Keratinocyte (primary cell): ENCODE measurements around the gene NPIPB12. TPM values are rescaled to one million over a fixed set of nuclear protein-coding genes. Genes with fewer than 3 reads are reported as not detected.
"Not testable (repeated sequence)": the region's sequence is repeated elsewhere in the genome, so short reads cannot be mapped to it uniquely, and the experiment has no call there.

Experiments
- DNase-seq: peaks from one replicate; pipeline ENCODE4 v3.0.0-alpha.2; 2011; ENCODE audit warnings: low read depth, missing footprints, low spot score
- FAIRE-seq: peaks from 2 replicates; lab custom pipeline; 2011; peaks lifted over from hg19 to GRCh38; lab: Jason Lieb, UNC
- H2AFZ ChIP-seq: 2 replicates; pipeline ENCODE4 v1.6.0; 2012; ENCODE audit warnings: low read length, control low read depth, inconsistent platforms; ENCODE audit not compliant: control insufficient read depth
- H3K27ac ChIP-seq: 2 replicates; pipeline ENCODE4 v1.5.1; 2011; ENCODE audit warnings: low read length; ENCODE audit not compliant: control insufficient read depth, insufficient read depth
- H3K27me3 ChIP-seq: 3 replicates; pipeline ENCODE4 v1.6.0; 2011; ENCODE audit warnings: low read length; ENCODE audit not compliant: control insufficient read depth, insufficient read depth; ENCODE audit errors: extremely low read depth
- H3K36me3 ChIP-seq, 2 experiments: 2 replicates in 1 of 2; 3 replicates in 1 of 2; pipeline ENCODE4 v1.5.1; 2011; ENCODE audit warnings: low read length in 2 of 2, mild to moderate bottlenecking in 1 of 2; ENCODE audit not compliant: control insufficient read depth in 2 of 2, insufficient read depth in 2 of 2; ENCODE audit errors: extremely low read depth in 1 of 2
- H3K4me1 ChIP-seq: 3 replicates; pipeline ENCODE4 v1.5.1; 2011; ENCODE audit warnings: low read length; ENCODE audit not compliant: control insufficient read depth, insufficient read depth; ENCODE audit errors: extremely low read depth
- H3K4me2 ChIP-seq: 3 replicates; pipeline ENCODE4 v1.6.0; 2011; ENCODE audit warnings: low read depth, low read length; ENCODE audit not compliant: control insufficient read depth, insufficient read depth; ENCODE audit errors: extremely low read depth
- H3K4me3 ChIP-seq, 3 experiments: fragments of 200-600 bp in 1 of 3; sonication (generic) in 1 of 3; 2 replicates in 2 of 3; 3 replicates in 1 of 3; pipeline ENCODE4 v1.5.1; 2011 to 2016; ENCODE audit warnings: low read length in 3 of 3, mild to moderate bottlenecking in 3 of 3, control low read depth in 2 of 3, inconsistent platforms in 1 of 3, low read depth in 1 of 3, mixed read lengths in 1 of 3, mixed run types in 1 of 3, moderate library complexity in 1 of 3; ENCODE audit not compliant: control insufficient read depth in 2 of 3, insufficient read depth in 2 of 3; ENCODE audit errors: extremely low read depth in 1 of 3
- H3K79me2 ChIP-seq: 2 replicates; pipeline ENCODE4 v1.6.0; 2012; ENCODE audit warnings: low read length; ENCODE audit not compliant: control insufficient read depth, insufficient read depth
- H3K9ac ChIP-seq: 3 replicates; pipeline ENCODE4 v1.6.0; 2011; ENCODE audit warnings: low read length; ENCODE audit not compliant: control insufficient read depth, insufficient read depth; ENCODE audit errors: extremely low read depth
- H3K9me1 ChIP-seq: 3 replicates; pipeline ENCODE4 v1.6.0; 2011; ENCODE audit warnings: low read length; ENCODE audit not compliant: control insufficient read depth, insufficient read depth; ENCODE audit errors: extremely low read depth
- H3K9me3 ChIP-seq: 2 replicates; pipeline ENCODE4 v1.5.1; 2012; ENCODE audit warnings: low read depth, low read length; ENCODE audit not compliant: control insufficient read depth
- H4K20me1 ChIP-seq: 3 replicates; pipeline ENCODE4 v1.6.0; 2011; ENCODE audit warnings: low read length; ENCODE audit not compliant: control insufficient read depth, insufficient read depth; ENCODE audit errors: extremely low read depth
- dilution Hi-C: fragments of 300-500 bp; cut with MboI; formaldehyde crosslinking; loops from one replicate; pipeline ENCODE4 v1.7.0; 2020; ENCODE audit warnings: low sequenced_read_pairs; ENCODE audit not compliant: extremely low pct_ligation_motif_present
- polyA plus RNA-seq, 5 experiments: library from polyadenylated mRNA; depleted of rRNA in 3 of 5; stranded (reverse) in 3 of 5; stranded (forward) in 1 of 5; unstranded in 1 of 5; fragments of >200 nt; gene quantifications; 1 replicate in 1 of 5; 2 replicates in 3 of 5; 3 replicates in 1 of 5; pipeline versions ENCODE4 v1.2.1 to v1.2.3, GENCODE V29; 2011 to 2012; ENCODE audit warnings: missing spikeins in 2 of 5, low read depth in 1 of 5, low replicate concordance in 1 of 5

Gene NPIPB12
- polyA plus RNA-seq, 1 donor (not counting 4 experiments of a cell fraction or from before 2014, with no cell fraction given) = 18.6 TPM

DNA sequence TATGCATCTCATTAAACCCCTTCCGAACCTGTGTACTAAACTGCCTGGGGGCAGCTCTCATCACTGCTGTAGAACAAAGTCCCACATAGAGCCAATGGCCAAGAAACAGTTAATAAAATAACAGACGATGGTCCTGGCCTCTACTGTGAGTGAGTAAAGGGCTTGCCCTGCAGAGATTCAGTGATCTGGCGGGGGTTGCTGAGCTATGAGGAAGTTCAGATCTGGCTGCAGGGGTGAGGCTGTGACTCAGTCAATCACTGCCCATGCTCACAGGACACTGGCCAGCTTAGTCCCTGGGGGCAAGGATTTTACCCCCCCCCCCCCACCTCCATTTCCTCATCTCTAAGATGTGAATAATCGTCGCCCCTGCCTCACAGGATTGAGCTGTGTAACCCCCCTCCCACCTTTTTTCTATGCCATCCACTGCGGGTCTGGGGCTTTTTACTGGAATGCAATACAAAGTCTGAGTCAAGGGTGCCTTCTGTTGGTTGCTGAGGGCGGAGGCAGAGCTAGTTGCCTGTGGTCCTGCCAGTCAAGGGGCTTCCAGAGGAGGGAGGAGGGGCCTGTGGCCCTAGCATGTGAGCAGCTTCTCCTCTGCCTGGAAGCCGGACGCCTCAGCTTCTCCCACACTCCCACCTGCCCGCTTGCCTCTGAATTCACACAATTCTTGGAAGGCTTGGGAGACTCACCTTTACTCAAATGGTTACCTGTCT lies 38.4 kb downstream of the NPIPB12 start:
- H3K9me1 ChIP-seq, H3K27ac ChIP-seq, H3K36me3 ChIP-seq, H3K27me3 ChIP-seq, H3K9me3 ChIP-seq, H3K79me2 ChIP-seq, FAIRE-seq, H4K20me1 ChIP-seq, dilution Hi-C loops, H3K4me1 ChIP-seq, H3K4me2 ChIP-seq, H2AFZ ChIP-seq, H3K4me3 ChIP-seq, H3K9ac ChIP-seq, DNase-seq: not testable (repeated sequence)

DNA sequence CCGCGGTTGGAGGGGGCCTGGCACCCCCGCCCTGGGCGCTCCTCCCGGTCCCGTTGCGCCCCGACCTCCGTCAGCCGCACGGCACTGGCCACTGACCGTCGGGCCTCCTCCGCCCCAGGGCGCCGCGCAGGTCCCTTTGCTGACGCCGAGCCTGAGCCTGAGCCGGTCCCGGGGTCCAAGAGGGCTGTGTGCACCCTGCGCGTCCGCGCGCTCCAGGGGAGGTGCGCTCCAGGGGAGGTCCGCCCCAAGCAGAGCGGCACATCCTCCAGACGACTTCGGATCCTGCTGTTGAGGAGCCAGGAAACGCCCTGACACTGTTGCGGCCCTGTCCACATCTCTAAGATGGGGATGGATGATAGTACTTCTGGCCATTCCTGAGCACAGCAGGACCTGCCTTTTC lies 39.3 kb downstream of the NPIPB12 start:
- FAIRE-seq, H3K9me1 ChIP-seq, H3K9me3 ChIP-seq, H3K36me3 ChIP-seq, DNase-seq, H3K79me2 ChIP-seq, H4K20me1 ChIP-seq, H2AFZ ChIP-seq, H3K4me1 ChIP-seq, H3K27me3 ChIP-seq, dilution Hi-C loops, H3K27ac ChIP-seq, H3K9ac ChIP-seq, H3K4me2 ChIP-seq, H3K4me3 ChIP-seq: not testable (repeated sequence)

DNA sequence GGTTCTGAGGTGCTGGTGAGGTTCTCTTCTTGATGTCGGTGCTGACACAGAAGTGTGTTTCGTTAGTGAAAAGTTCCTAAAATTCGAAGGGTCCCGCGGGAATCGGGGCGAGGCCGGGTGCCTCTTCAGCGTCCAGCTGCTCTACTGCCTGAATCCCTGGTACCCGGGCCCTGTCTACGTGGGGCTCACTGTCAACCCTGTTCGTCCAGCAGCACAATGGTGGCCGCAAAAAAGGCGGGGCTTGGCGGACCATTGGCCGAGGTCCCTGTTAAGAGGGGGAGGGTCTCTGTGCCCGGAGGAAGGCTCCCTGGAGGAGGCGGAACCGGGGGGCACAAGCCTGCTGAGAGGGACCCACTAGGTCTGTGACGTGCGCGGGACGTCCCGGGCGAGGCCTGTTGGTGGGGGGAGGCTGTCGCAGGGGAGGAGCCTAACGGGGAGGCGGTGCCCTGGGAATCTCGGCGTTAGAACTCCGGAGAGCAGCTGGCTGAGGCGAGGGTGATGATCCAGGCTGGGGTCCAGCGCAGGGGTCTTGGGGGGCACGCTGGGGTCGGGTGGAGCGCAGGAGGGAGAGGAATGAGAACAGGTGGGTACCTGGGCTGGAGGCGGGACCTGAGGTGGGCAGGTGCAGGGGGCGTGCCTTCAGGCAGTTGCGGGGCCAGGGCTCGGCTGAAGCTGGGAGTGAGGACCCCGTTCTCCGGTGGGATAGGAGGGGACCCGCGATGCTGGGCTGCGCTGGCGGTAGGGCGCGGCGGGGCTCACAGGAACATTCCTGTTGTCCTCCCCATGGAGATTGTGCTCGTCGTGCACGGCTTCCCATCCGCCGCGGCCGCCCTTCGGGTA lies 40.0 kb downstream of the NPIPB12 start:
- H3K27me3 ChIP-seq, H3K4me1 ChIP-seq, H3K9me3 ChIP-seq, DNase-seq, H3K27ac ChIP-seq, H3K36me3 ChIP-seq, H4K20me1 ChIP-seq, FAIRE-seq, H3K4me2 ChIP-seq, H3K9me1 ChIP-seq, H2AFZ ChIP-seq, H3K4me3 ChIP-seq, dilution Hi-C loops, H3K79me2 ChIP-seq, H3K9ac ChIP-seq: not testable (repeated sequence)

DNA sequence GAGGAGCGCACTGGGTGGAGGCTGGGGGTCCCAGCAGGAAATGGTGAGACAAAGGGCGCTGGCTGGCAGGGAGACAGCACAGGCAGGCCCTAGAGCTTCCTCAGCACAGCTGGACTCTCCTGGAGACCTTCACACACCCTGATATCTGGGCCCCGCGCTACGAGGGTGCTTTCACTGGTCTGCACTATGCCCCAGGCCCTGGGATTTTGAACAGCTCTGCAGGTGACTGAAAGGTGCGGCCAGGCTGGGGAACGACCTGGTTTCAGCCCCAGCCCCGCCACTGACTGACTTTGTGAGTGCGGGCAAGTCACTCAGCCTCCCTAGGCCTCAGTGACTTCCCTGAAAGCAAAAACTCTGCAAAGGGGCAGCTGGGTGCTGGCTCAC lies 45.6 kb downstream of the NPIPB12 start:
- H3K79me2 ChIP-seq, dilution Hi-C loops, H3K9me3 ChIP-seq, H2AFZ ChIP-seq, H3K9me1 ChIP-seq, H4K20me1 ChIP-seq, H3K9ac ChIP-seq, H3K4me3 ChIP-seq, H3K27ac ChIP-seq, H3K36me3 ChIP-seq, DNase-seq, FAIRE-seq, H3K4me2 ChIP-seq, H3K27me3 ChIP-seq, H3K4me1 ChIP-seq: not testable (repeated sequence)
